Stimulated activated naive B cell treated with anti-CD40 and anti-IgM and Interleukin-4, amounts not matched to agents 10 μg/mL and 1 μg/mL and 100 μg/mL, for 72 hours (primary cell): Measurements from ENCODE around the gene GAS7.

Experiments
- ATAC-seq, 2 donors: fragments of 150-1000 bp; cut with Tn5 transposase; replicated peaks; 2 replicates each; pipeline ENCODE4 v1.10.0; 2021; ENCODE audit warnings: moderate library complexity in 1 of 2
- DNase-seq: peaks from one replicate; pipeline ENCODE4 v3.0.0; 2021
- H3K27ac Mint-ChIP-seq: one replicate; pipeline ENCODE4 v1.8.0; 2022; ENCODE audit warnings: mild to moderate bottlenecking, mixed read lengths
- H3K27me3 Mint-ChIP-seq, 2 donors: one replicate each; pipeline ENCODE4 v1.8.0; 2022; ENCODE audit warnings: mixed read lengths in 2 of 2
- H3K36me3 Mint-ChIP-seq, 2 donors: one replicate each; pipeline ENCODE4 v1.8.0; 2022; ENCODE audit warnings: mixed read lengths in 2 of 2, mild to moderate bottlenecking in 1 of 2
- H3K4me1 Mint-ChIP-seq, 2 donors: one replicate each; pipeline ENCODE4 v1.8.0; 2022; ENCODE audit warnings: mixed read lengths in 2 of 2, mild to moderate bottlenecking in 1 of 2
- H3K4me3 Mint-ChIP-seq, 2 donors: one replicate each; pipeline ENCODE4 v1.8.0; 2022; ENCODE audit warnings: mild to moderate bottlenecking in 2 of 2, mixed read lengths in 2 of 2, moderate library complexity in 1 of 2
- H3K9me3 Mint-ChIP-seq, 2 donors: one replicate each; pipeline ENCODE4 v1.8.0; 2022; ENCODE audit warnings: mixed read lengths in 2 of 2, mild to moderate bottlenecking in 1 of 2

GAS7 gene

DNA sequence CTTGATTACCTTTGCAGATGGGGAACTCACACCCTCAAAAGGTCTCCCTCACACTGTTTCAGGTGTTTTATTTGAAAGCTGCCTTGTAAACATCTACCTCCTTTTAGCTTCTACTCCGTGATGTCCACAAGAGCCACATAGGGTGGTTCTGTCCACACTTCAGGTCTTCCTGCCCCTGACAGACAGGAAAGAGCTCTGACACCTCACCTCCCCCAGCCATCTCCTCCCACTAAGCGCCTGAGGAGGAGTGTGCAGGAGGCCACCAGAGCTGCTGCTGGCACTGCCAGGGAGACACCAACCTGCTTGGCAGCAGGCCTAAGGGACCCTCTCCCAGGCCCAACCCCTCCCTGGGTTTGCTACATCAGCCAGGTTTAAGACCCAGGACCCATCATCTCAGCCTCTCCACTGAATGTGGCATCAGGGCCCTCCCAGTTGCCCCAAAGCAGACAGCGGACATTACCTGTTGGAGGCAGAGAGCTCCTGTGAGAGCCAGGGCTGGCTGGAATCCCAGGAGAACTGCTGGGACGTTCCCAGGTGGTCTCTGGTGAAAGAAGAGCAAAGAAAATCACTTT is 217.0 kb downstream of the GAS7 start:
- H3K9me3 Mint-ChIP-seq, result no peaks in the 10 kb centered on the region
- no peak for ATAC-seq
- DNase-seq, result no peak
- peaks cover 16 to 43% of the 10 kb centered on the region in 2 donors for H3K4me1 Mint-ChIP-seq
- H3K27me3 Mint-ChIP-seq, result no peaks in the 10 kb centered on the region
- no peak overlapping the region for H3K27ac Mint-ChIP-seq
- H3K4me3 Mint-ChIP-seq, result no peak overlapping the region
- peaks cover 12 to 17% of the 10 kb centered on the region in 2 donors for H3K36me3 Mint-ChIP-seq

- Mint-ChIP-seq H3K27me3 (no peaks in the 10 kb centered on the region), H3K36me3 (peaks cover 12% of the 10 kb centered on the region in 2 donors), H3K4me1 (peaks cover 13 to 36% of the 10 kb centered on the region in 2 donors), H3K4me3 (no peak overlapping the region), H3K27ac (no peak overlapping the region), H3K9me3 (no peaks in the 10 kb centered on the region)
- DNase-seq, result no peak
- ATAC-seq, result peak; percentile 46 to 54
Observed at GRCh38 chr17:9979463-9979995, 218.9 kb downstream of the GAS7 start.

GRCh38 chr17:9977180-9977575 is 221.2 kb downstream of the GAS7 start:
- Mint-ChIP-seq H3K4me1 (peaks cover 20 to 50% of the 10 kb centered on the region in 2 donors), H3K9me3 (no peaks in the 10 kb centered on the region), H3K27me3 (no peaks in the 10 kb centered on the region), H3K36me3 (peaks cover 12% of the 10 kb centered on the region in 2 donors), H3K4me3 (no peak overlapping the region), H3K27ac (no peak overlapping the region)
- DNase-seq (no peak), ATAC-seq (peak in 1 of 2 donors; percentile 25)

GRCh38 chr17:9976283-9977179 is 221.9 kb downstream of the GAS7 start:
- Mint-ChIP-seq H3K9me3 (no peaks in the 10 kb centered on the region), H3K4me1 (peaks cover 20 to 43% of the 10 kb centered on the region in 2 donors), H3K27me3 (no peaks in the 10 kb centered on the region), H3K36me3 (peaks cover 12% of the 10 kb centered on the region in 2 donors), H3K4me3 (no peak overlapping the region), H3K27ac (no peak overlapping the region)
- DNase-seq (no peak), ATAC-seq (no peak)

DNA sequence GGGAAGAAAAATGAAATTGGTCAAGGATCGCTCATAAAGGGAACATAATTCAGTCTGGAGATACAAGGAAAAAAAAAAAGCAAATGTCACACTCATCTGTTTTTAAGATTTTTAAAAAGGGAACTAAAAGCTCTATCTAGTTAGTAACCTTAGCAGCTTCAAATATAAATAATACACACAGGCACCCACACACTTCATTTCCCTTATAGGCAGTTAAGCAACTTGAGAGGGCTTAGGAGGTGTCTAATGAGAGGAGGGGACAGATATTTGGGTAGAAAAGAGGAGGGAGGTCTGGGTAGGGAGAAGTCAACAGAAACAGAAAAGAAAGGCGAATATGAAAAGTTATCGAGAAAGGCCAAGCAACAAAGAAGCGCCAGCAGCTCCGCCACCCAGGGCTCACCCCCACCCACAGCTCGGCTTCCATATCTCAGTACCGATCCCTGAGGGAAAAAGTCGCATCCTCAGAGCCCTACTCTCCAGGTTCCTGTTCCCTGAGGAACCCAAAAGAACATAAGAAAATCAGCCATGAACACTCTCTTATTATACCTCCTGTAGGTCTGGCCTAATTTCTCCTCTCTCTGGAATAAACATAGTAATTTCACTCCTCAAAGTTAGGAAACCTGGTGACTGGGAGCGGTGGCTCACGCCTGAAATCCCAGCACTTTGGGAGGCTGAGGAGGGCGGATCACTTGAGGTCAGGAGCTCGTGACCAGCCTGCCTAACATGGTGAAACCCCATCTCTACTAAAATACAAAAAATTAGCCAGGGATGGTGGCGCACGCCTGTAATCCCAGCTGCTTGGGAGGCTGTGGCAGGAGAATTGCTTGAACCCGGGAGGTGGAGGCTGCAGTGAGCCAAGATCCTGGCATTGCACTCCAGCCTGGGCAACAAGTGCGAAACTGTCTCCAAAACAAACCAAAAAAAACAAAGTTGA is 223.7 kb downstream of the GAS7 start:
- ATAC-seq, result peak; percentile 57 to 68
- H3K9me3 Mint-ChIP-seq, result no peaks in the 10 kb centered on the region
- no peak for DNase-seq
- H3K4me1 Mint-ChIP-seq, result peaks cover 17 to 43% of the 10 kb centered on the region in 2 donors
- no peaks in the 10 kb centered on the region for H3K27me3 Mint-ChIP-seq
- H3K4me3 Mint-ChIP-seq, result peak overlapping the region in 1 of 2 donors; percentile 20
- peaks cover 1 to 7% of the 10 kb centered on the region in 2 donors for H3K36me3 Mint-ChIP-seq
- H3K27ac Mint-ChIP-seq, result peak overlapping the region; percentile 65

DNA sequence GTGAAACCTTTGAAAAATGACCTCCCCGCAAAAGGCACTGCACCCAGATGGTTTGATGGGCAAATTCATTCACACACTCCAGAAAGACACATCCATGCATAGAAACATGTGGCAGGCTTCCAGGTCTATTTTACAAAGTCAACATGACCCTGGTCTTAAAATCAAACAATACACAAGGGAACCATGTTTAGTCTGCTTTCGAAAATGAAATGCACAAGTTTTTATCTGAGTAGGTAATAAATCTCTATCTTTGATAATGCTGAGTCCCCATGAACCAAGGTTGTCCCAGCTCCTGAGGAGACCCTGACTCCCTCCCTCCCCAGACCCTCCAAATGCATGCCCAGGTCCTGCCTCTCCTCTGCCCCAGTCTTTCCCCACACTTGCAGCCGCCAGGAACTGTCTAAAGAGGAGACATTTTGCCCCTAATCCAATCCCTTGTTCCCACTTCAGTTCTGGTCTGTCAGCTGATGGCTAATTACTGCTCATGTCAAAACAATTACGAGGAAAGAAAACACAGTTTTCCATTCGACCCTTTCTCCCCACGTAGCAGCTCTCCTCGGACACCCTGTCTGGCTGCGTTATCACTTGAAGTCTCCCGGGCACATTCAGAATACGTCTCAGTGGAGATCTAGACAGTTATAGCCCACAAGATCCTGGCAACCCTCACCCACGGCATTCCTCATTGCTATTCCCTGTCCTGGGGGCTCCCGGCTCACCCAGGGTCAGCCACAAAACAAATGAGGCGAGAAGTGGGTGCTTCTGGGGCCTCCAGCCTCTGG is 224.5 kb downstream of the GAS7 start:
- H3K4me3 Mint-ChIP-seq, result peak overlapping the region in 1 of 2 donors; percentile 20
- DNase-seq, result no peak
- peaks cover 22 to 41% of the 10 kb centered on the region in 2 donors for H3K4me1 Mint-ChIP-seq
- no peak for ATAC-seq
- H3K9me3 Mint-ChIP-seq, result no peaks in the 10 kb centered on the region
- no peaks in the 10 kb centered on the region for H3K27me3 Mint-ChIP-seq
- H3K36me3 Mint-ChIP-seq, result peaks cover 4% of the 10 kb centered on the region in 2 donors
- H3K27ac Mint-ChIP-seq, result peak overlapping the region; percentile 59

DNA sequence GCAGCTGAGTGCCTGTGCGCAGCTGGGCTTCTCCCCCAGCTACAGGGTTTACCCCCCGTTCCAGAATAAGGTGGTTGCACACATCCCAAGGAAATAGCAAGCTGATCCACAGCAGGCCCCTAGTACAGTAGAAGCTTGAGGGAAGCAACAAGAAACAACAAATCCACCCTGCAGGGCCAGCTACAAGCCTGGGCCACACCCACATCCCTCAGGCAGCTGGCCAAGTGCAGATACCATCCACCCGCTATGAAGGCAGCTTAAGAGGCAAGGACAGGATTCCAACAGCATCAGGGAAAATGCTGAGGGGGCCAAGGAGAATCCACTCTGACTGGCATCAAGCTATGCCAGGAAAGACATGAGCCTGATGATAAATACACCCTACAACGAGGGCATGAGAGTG is 226.4 kb downstream of the GAS7 start:
- ATAC-seq (no peak), DNase-seq (no peak)
- peaks cover 4 to 7% of the 10 kb centered on the region in 2 donors for H3K36me3 Mint-ChIP-seq
- H3K27ac Mint-ChIP-seq, result no peak overlapping the region
- H3K9me3 Mint-ChIP-seq, result no peaks in the 10 kb centered on the region
- H3K4me1 Mint-ChIP-seq, result peaks cover 17 to 53% of the 10 kb centered on the region in 2 donors
- no peaks in the 10 kb centered on the region for H3K27me3 Mint-ChIP-seq
- H3K4me3 Mint-ChIP-seq, result no peak overlapping the region

DNA sequence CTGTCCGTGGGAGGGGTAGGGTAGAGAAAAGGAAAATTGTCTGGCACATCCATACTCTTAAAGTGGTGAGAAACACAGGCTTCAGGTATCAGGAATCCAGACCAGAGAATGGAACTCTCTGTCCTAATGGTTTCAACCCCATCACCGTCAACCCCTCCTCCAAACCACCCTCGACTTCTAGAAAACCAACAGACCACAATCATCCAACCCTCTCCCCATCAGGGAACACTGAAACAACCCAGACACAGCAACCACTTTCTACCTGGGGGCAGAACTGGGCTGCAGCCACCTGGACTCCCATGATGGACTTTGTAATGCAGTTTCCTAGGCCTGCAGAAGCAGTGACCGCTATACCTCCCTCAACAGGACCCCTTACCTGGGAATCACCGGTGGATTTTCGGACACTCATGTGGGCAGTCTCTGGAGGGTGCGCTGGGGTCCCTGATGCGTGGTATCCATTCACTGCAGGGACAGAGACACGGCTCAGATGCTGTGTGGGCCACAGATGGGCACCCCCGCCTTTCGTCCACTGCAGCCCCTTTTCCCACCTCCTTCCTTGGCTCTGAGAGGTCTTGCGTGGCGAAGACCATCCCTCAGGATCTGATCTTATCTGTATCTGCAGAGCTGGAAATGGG is 229.0 kb downstream of the GAS7 start:
- DNase-seq (no peak), ATAC-seq (no peak)
- Mint-ChIP-seq H3K4me1 (peaks cover 17 to 53% of the 10 kb centered on the region in 2 donors), H3K27ac (no peak overlapping the region), H3K4me3 (no peak overlapping the region), H3K36me3 (peaks cover 4 to 9% of the 10 kb centered on the region in 2 donors), H3K9me3 (no peaks in the 10 kb centered on the region), H3K27me3 (no peaks in the 10 kb centered on the region)

GRCh38 chr17:9968881-9969280 is 229.5 kb downstream of the GAS7 start:
- no peak overlapping the region for H3K27ac Mint-ChIP-seq
- DNase-seq (no peak), ATAC-seq (no peak)
- H3K36me3 Mint-ChIP-seq, result peaks cover 4 to 9% of the 10 kb centered on the region in 2 donors
- H3K27me3 Mint-ChIP-seq, result no peaks in the 10 kb centered on the region
- peaks cover 13 to 48% of the 10 kb centered on the region in 2 donors for H3K4me1 Mint-ChIP-seq
- H3K9me3 Mint-ChIP-seq, result no peaks in the 10 kb centered on the region
- no peak overlapping the region for H3K4me3 Mint-ChIP-seq

DNA sequence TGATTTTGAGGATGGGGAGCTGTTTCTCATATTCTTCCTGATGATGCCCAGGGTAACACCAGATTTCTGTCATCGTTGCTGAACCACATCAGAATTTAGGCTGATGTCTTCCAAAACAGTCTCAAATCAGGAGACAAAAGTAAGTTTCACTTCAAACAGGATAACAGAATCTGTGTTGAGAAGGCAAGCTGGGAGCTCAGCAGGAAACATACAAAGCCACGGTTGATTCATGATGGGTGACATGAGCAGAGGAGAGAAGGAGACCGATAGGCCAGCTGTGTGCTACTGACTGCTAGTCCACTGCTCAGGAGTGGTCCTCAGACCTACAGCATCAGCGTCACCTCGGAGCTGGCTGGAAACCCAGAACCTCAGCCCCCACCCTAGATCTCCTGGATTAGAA is 230.4 kb downstream of the GAS7 start:
- Mint-ChIP-seq H3K9me3 (no peaks in the 10 kb centered on the region), H3K36me3 (peaks cover 4 to 9% of the 10 kb centered on the region in 2 donors), H3K27ac (peak overlapping the region; percentile 65), H3K27me3 (no peaks in the 10 kb centered on the region), H3K4me1 (peaks cover 13 to 39% of the 10 kb centered on the region in 2 donors), H3K4me3 (no peak overlapping the region)
- DNase-seq (no peak), ATAC-seq (no peak)

DNA sequence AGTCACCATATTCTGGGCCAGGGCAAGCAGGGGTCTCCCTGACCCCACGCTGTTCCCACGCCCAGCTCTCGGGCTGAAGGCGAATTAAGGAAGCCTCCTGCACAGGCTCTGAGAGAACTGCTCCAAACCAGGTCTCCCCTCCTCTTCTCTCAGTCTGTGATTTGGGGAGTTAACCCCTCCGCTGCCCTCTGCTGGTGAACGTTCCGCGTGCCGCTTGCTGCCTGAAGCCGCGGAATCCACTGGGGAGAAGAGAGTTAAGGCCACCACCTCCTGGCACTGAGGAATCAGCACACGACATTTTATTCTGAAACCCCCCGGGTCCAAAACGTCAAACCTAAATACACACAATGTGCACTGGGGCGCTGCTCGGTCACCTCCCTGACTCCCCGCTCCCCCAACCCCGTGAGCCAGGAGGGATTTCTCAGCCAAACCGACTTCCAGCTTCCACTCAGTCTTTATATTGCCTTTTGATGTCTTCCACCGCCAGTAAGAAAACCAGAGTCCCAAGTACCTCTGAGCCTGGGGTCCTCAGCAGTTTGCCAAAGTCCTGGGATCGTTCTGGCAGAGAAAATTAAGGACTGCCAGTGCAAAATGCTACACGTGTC is 238.9 kb downstream of the GAS7 start:
- no peak overlapping the region for H3K27ac Mint-ChIP-seq
- H3K4me3 Mint-ChIP-seq, result no peak overlapping the region
- peak; percentile 27 for DNase-seq

DNA sequence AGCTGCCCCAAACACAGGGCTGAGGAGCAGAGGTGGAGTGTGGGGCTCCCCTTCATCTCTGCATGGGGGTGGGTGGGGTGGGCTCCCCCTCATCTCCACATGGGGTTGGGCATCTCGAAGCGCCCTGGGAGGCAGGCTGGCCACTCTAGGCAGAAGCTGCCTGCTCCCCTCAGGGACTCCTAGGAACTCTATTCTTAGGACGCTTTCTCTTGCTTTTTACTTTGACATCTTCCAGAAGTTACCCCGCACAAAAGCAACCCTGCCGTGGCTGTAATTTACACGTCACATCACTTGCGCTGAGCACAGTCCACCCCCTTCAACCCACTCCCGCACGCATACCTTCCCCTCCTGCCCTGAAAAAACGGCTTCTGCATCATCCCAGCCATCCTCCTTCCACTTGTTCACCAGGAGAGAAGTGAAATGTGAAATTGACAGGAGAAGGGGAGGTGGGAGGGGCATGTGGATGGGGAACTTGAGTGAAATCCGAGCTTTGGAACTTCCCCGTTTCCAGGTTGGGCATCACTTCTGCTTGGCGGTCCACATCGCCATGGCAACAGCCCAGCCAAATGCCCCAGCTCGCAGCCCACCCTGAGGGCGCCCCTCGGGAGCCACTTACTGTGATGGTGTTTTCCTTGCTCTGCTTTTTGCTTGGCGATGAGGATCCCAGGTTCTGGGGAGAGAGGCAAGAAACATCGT is 239.7 kb downstream of the GAS7 start:
- H3K27me3 Mint-ChIP-seq, result peaks cover 0 to 6% of the 10 kb centered on the region in 2 donors
- H3K9me3 Mint-ChIP-seq, result no peaks in the 10 kb centered on the region
- ATAC-seq, result no peak
- peaks cover 0 to 8% of the 10 kb centered on the region in 2 donors for H3K36me3 Mint-ChIP-seq
- DNase-seq, result no peak
- no peak overlapping the region for H3K4me3 Mint-ChIP-seq
- peaks cover 5 to 14% of the 10 kb centered on the region in 2 donors for H3K4me1 Mint-ChIP-seq
- H3K27ac Mint-ChIP-seq, result no peak overlapping the region

More for the DNA sequence above, 238.9 kb downstream of the GAS7 start:
- peaks cover 0 to 8% of the 10 kb centered on the region in 2 donors for H3K36me3 Mint-ChIP-seq
- H3K27me3 Mint-ChIP-seq, result peaks cover 0 to 6% of the 10 kb centered on the region in 2 donors
- H3K9me3 Mint-ChIP-seq, result no peaks in the 10 kb centered on the region
- ATAC-seq, result peak; percentile 56 to 69
- H3K4me1 Mint-ChIP-seq, result peaks cover 5 to 14% of the 10 kb centered on the region in 2 donors
